GM19328 (cell line): ENCODE data around the gene INPP5E.

Experiments
- ATAC-seq: cut with Tn5 transposase; IDR thresholded peaks from one replicate; pipeline ENCODE4 v1.9.1; 2021; ENCODE audit warnings: mild to moderate bottlenecking, moderate library complexity; ENCODE audit not compliant: unreplicated experiment

Gene INPP5E

DNA sequence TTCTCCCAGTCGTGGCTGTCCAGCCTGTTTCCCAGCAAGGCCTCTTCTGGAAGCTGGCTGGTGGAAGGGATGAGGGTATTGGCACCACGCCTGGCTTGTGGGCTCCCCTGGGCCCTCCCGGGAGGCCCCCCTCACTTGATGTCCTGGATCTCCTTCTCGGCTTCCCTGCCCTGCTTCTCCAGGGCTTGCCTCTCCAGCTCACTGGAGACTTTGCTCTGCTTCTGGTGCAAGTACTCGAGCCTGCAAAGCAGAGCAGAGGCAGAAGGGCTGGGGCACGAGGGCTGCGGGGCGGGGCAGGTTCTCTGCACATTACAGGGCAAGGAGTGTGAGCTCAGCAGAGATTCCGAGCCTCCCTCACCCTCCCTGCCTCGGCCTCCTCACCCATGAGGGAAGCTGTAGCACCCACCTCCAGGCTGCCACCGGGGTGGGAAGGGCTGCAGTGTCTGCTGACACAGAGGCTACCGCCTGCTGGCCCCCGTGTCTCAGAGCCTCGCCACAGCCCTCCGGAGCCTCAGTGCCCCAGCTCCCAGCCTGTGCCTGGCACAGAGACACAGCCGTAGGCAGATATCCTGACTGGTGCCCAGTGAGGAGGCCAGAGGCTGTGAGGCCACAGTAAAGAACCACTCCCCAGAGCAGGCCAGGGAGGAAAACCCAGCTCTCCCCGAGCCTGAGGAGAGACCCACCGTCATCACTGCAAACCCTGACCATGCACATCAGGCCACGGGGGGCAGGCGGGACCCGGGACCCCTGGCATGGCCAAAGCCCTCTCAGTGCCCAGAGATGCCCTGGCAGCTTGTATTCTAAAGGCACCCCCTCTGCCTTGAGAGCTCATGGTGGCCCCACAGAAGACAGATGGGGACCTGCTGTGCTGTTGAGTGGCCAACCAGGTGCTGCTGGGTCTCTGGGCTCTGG is 46.9 kb downstream of the INPP5E start:
- no peak for ATAC-seq

DNA sequence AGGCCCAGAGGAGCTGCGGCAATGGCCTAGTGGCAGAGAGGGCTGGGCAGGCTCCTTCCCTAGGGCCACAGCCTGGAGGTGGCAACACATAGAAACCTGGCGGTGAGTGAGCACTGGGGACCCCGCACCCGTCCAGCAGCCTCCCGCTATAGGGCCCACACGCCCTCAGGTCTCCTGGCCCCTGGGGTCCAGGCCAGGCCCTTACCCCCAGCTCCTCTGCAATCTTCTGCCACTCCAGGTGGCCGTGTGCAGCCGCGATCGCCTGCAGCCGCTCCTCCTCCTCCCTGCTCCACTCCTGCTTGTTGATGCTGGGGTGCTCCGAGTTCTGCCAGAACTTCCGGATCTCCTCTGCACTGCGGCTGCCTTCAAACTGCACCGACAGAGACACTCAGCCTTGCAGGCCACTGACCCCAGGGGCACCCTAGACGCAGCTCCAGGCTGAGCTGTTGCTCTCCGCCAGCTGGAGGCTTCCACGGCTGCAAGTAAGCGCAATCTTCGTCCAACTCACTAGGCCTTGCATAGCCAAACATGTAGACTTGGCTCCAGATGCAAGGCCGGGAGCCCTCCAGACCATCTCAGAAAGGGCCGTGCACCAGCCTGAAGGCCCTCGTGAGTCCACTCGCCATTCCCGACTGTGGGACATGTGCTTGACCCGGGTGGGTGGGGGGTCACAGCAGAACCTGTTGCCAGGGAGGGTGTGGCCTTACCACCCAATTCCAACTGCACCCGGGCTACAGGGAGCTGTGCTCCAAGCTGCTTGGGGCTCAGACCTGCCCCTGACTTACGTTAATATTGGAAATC is 47.7 kb downstream of the INPP5E start:
- ATAC-seq = no peak

DNA sequence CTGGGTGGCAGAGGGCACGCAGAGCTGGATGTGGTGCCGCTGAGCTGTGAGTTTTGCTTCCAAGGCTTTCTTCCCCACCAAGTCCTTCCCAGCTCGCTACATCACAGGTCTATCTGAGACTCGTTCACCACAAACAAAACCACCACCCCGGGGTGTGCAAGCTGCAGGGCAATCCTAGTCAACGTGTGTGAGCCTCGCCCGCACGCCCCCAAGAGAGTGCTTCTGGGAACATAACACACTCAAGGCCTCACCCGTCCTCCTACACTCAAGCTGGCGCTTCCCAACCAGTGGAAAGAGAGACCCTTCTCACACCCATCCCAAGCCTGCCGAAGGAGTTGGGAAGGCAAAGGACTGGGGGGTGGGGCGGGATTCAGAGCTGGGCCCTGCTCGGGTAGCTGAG is 50.2 kb downstream of the INPP5E start:
- ATAC-seq = no peak

DNA sequence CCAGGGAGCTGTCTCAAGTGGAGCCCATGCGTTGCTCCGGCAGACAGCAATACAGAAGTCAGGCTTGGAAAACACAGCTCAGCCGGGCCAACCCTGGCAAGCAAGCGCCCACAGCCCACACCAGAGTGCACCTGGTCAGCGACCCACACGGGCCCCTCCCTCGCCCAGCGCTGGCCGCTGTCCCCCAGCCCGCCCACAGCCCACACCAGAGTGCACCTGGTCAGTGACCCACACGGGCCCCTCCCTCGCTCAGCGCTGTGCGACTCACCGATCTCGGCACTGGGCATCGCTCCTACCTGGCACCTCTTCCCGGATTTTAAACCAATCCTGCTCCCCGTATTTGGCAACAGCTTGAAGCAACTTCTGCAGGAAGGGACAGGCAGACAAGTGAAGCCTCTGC is 52.4 kb downstream of the INPP5E start:
- ATAC-seq = no peak

DNA sequence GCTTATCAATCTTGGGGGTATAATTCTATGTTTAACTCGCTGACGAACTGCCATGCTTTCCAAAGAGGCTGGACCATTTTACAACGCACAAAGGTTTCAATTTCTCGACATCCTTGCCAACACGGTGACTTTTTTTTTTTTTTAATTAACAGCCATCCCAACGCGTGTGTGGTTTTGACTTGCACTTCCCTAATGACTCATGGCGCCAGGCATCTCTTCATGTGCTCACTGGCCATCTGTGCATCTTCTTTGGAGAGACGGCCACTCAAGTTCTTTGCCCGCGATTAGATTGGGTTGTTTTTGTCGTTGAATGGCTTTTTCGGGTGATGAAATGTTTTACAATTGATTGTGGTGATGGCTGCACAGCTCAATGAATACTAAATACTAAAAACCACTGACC is 53.6 kb downstream of the INPP5E start:
- ATAC-seq = no peak

DNA sequence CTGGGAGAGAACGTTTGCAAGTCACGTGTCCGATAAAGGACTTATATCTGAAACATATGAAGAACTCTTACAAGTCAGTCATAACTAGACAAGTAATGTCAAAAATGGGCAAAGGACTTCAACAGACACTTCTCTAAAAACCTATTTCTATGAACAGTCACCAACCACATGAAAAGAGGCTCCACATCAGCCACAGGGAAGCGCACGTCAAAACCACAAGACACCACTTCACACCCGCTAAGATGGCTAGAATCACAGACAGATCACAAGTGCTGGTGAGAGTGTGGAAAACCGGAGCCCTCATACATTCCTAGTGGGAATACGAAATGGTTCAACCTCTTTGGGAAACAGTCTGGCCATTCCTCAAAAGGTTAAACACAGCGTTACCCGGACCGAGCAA is 54.6 kb downstream of the INPP5E start:
- no peak for ATAC-seq

DNA sequence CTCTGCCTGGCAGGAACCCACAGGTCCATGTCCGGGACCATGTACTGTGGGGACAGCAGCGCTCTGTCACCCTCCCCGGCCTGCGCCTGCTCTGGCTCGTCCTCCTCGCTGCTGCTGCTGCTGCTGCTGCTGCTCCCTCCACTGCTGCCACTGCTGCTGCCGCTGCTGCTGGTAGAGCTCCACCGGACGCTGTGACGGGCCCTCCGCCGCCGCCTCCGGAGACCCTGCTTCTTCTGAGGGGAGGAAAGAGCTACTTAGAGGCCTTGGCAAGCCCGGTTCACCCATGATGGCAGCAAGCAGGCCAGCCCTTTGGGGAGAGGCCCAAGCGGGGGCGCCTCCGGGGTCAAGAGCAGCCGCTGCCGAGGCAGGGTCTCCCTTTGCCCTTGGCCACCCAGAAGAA is 56.2 kb downstream of the INPP5E start:
- no peak for ATAC-seq

DNA sequence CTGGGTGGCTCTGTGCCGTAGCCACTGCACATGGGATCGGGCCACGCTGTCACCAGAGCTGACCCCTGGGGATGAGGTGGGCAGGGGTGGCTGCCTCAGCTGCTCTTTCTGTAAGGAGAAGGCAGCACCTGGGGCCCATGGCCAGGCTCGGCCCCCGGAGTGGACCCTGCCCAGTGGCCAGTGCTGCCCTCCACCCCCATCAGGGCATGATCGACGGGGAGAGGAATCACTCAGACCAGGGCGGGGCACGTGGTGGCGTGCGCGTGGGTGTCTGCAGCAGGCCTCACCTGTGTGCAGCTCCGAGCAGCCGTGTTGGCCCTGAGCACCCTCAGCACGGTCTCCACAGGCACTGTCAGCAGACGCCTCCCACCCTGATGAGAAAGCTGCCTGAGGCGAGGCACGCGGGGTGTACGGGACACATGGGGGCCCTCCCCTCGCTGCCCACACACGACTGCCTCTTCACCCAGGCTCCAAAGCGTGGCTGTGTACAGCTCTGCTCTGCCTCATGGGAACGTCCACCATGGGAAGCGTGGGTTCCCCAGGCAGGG is 57.6 kb downstream of the INPP5E start:
- no peak for ATAC-seq

DNA sequence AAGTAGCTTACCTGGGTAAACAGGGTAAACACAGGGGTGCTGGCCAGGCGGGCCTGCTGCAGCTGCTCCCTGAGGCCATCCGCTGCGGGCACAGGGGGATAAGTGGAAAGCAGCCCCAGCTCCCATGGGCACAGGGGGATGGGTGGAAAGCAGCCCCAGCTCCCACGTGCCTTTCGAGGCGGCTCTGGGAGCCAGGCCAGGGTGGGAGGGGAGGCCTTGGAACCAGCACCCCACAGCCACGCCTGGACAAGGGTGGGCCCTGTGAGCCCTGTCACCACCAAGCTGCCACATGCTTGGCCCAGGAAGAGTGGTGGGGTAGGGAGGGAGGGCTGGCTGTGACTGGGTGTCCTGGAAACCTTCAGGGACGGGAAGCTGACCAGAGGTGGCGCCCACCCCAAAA is 58.3 kb downstream of the INPP5E start:
- no peak for ATAC-seq

DNA sequence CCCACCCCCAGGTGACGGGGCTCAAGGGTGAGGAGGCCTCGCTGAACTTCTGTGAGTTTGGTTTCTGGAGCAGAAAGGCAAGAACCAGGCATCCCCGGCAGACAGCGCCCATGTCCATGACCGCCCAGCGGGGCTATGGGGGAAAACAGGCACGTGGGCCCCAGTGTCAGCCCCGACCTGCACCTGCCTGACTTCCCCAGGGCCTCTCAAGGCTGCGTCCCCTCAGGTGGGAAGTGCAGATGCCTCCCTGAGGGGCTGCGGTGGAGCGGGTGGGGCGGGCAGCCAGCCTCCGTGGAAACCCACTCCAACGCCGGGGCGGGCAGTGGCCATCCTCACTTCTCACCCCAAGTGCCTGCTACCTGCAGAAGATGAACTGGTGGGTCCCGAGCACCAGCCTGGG is 59.3 kb downstream of the INPP5E start:
- ATAC-seq = no peak

DNA sequence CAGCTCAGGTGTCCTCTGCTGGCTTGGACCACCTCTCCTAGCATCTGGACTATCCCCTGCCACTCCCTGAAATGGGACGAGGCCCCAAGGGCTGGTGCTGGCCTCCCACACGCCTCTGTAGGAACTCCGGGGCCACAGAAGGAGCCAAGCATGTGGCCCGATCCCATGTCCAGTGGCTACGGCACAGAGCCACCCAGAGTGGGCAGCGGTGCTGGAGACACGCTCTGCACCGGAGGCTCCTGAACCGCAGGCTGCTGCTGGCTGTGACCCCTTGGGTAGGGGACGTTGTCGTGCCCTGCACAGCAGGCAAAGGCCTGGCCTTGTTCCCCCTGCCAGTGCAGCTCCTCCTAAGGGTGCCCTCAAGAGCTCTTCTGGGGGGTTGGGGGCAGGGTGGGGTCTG is 59.8 kb downstream of the INPP5E start:
- ATAC-seq = no peak

DNA sequence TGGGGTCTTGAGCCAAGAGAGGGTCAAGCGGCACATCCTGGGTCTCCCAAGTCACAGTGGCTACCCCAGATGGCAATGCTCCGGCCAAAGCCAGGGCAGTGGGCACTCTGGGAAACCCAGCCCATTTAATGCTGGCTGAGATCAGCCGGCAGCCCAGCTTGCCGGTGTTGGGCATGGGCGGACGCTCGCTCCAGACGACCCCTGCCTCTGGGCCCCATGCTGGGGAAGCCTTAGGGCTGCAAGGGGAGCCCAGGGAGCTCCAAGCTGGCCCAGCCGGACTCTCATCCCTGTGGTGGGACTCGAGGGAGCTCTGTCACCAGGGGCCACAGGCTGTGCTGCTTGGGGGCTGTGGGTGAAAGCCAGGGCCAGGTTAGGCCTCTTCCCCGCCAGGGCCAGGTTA is 60.2 kb downstream of the INPP5E start:
- no peak for ATAC-seq

DNA sequence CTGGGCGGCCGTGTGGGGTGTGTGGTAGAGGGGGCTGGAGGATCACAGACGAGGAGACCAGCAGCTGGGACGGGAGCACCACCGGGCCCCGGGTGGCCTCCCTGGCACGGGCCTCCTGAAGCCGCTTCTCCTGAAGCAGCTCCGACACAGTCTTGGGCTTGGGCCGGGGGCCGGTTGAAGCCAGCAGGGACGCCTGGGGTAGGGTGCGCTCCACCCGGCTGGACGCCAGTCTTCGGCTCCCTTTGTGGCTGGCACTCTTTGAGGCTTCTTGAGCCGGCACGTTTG is 60.7 kb downstream of the INPP5E start:
- no peak for ATAC-seq
